Measurements from ENCODE around the gene ZNF467.

Gene ZNF467

DNA sequence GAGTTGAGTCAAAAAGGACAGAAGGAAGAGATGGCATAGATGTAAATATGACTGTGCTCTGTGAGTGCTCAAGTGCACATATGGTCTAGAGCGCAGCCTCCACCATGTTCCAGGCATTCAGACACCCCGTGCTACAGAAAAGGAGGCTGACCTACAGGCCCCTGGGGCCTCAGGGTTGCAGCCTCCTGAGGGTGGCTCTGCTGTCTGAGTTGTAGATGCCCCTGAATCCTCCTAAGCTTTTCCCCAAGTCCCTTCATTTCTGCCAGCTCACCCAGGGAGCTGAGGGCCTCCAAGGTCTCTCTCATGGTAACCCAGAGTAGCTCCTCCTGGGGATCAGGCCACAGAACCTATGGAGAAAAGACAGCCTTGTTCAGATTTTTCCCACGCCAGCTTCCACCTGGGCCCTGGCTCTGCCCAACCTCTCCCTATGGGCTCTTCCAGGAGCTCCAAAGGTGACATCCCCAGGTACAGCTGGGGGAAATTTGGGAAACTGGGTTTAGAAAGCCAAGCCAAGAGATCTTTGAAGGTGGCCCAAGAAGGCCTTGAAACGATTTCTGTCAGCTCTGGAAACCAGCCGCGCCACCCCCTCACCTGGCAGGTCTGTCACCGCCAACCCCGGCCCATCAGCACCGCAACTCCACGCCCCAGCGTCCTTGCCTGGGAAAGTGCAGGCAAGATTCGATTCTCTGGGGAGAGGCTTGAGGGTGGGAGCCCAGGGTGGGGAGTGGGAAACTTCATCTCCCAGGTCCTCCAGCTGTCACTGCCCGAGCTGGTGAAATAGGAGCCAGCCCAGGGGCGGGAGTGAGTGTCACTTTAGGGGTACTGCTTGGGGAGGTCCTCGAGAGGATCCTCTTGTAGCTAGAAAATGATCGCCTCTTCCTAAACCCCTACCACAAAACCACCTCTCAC is 2.4 kb downstream of the ZNF467 start:
- TF ChIP-seq, protein P1, sequence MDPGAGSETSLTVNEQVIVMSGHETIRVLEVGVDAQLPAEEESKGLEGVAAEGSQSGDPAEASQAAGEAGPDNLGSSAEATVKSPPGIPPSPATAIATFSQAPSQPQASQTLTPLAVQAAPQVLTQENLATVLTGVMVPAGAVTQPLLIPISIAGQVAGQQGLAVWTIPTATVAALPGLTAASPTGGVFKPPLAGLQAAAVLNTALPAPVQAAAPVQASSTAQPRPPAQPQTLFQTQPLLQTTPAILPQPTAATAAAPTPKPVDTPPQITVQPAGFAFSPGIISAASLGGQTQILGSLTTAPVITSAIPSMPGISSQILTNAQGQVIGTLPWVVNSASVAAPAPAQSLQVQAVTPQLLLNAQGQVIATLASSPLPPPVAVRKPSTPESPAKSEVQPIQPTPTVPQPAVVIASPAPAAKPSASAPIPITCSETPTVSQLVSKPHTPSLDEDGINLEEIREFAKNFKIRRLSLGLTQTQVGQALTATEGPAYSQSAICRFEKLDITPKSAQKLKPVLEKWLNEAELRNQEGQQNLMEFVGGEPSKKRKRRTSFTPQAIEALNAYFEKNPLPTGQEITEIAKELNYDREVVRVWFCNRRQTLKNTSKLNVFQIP (CRISPR knock-in tag; IDR thresholded peaks at IDR 0.05; ENCODE audit: borderline replicate concordance, low read depth): no peak
- no peak for TF ChIP-seq ISL1 (CRISPR knock-in tag; IDR thresholded peaks at IDR 0.05)
- TF ChIP-seq, protein P2, sequence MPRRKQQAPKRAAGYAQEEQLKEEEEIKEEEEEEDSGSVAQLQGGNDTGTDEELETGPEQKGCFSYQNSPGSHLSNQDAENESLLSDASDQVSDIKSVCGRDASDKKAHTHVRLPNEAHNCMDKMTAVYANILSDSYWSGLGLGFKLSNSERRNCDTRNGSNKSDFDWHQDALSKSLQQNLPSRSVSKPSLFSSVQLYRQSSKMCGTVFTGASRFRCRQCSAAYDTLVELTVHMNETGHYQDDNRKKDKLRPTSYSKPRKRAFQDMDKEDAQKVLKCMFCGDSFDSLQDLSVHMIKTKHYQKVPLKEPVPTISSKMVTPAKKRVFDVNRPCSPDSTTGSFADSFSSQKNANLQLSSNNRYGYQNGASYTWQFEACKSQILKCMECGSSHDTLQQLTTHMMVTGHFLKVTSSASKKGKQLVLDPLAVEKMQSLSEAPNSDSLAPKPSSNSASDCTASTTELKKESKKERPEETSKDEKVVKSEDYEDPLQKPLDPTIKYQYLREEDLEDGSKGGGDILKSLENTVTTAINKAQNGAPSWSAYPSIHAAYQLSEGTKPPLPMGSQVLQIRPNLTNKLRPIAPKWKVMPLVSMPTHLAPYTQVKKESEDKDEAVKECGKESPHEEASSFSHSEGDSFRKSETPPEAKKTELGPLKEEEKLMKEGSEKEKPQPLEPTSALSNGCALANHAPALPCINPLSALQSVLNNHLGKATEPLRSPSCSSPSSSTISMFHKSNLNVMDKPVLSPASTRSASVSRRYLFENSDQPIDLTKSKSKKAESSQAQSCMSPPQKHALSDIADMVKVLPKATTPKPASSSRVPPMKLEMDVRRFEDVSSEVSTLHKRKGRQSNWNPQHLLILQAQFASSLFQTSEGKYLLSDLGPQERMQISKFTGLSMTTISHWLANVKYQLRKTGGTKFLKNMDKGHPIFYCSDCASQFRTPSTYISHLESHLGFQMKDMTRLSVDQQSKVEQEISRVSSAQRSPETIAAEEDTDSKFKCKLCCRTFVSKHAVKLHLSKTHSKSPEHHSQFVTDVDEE (CRISPR knock-in tag; IDR thresholded peaks at IDR 0.05): no peak
- TF ChIP-seq ZFP3 (CRISPR knock-in tag; IDR thresholded peaks at IDR 0.05): no peak
- TF ChIP-seq ZNF70 (CRISPR knock-in tag; IDR thresholded peaks at IDR 0.05): no peak
- TF ChIP-seq RARB (CRISPR knock-in tag; IDR thresholded peaks at IDR 0.05): no peak
- ATAC-seq: peak; percentile 34

DNA sequence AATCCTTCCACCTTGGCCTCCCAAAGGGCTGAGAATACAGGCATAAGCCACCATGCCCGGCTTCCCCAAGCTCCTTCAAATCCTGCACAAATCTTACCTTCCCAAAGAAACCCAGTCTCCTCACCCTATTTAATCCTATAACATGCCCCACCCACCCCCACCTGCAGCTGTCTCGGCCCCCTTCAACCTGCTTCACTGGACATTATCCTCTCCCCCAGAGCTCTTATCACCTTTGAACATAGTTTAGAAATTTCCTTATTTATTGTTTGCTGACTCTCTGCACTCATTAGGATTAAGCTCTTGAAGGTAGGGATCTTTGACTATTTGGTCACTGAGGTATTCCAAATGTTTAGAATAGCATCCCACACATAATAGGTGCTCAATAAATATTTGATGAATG is 3.5 kb downstream of the ZNF467 start:
- no peak for ATAC-seq

More for the DNA sequence above, 3.5 kb downstream of the ZNF467 start:
- TF ChIP-seq ZNF70 (CRISPR knock-in tag; IDR thresholded peaks at IDR 0.05) (no peak), ESRRG (CRISPR knock-in tag; IDR thresholded peaks at IDR 0.05) (no peak), ZNF8 (CRISPR knock-in tag; IDR thresholded peaks at IDR 0.05) (no peak), TCF4 (CRISPR knock-in tag; IDR thresholded peaks at IDR 0.05; ENCODE audit: borderline replicate concordance) (no peak), CSDC2 (CRISPR knock-in tag; IDR thresholded peaks at IDR 0.05) (no peak), ZC3H10 (CRISPR knock-in tag; IDR thresholded peaks at IDR 0.05) (no peak), OSR1 (CRISPR knock-in tag; IDR thresholded peaks at IDR 0.05) (no peak), RARB (CRISPR knock-in tag; IDR thresholded peaks at IDR 0.05) (no peak)
- TF ChIP-seq, protein P2 (CRISPR knock-in tag; IDR thresholded peaks at IDR 0.05): no peak
- TF ChIP-seq, protein P1 (CRISPR knock-in tag; IDR thresholded peaks at IDR 0.05; ENCODE audit: borderline replicate concordance, low read depth): no peak
- TF ChIP-seq, protein P3, sequence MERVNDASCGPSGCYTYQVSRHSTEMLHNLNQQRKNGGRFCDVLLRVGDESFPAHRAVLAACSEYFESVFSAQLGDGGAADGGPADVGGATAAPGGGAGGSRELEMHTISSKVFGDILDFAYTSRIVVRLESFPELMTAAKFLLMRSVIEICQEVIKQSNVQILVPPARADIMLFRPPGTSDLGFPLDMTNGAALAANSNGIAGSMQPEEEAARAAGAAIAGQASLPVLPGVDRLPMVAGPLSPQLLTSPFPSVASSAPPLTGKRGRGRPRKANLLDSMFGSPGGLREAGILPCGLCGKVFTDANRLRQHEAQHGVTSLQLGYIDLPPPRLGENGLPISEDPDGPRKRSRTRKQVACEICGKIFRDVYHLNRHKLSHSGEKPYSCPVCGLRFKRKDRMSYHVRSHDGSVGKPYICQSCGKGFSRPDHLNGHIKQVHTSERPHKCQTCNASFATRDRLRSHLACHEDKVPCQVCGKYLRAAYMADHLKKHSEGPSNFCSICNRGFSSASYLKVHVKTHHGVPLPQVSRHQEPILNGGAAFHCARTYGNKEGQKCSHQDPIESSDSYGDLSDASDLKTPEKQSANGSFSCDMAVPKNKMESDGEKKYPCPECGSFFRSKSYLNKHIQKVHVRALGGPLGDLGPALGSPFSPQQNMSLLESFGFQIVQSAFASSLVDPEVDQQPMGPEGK (CRISPR knock-in tag; IDR thresholded peaks at IDR 0.05; ENCODE audit: borderline replicate concordance): no peak
- TF ChIP-seq, protein P4, sequence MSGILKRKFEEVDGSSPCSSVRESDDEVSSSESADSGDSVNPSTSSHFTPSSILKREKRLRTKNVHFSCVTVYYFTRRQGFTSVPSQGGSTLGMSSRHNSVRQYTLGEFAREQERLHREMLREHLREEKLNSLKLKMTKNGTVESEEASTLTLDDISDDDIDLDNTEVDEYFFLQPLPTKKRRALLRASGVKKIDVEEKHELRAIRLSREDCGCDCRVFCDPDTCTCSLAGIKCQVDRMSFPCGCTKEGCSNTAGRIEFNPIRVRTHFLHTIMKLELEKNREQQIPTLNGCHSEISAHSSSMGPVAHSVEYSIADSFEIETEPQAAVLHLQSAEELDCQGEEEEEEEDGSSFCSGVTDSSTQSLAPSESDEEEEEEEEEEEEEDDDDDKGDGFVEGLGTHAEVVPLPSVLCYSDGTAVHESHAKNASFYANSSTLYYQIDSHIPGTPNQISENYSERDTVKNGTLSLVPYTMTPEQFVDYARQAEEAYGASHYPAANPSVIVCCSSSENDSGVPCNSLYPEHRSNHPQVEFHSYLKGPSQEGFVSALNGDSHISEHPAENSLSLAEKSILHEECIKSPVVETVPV (CRISPR knock-in tag; IDR thresholded peaks at IDR 0.05): no peak

Data from SK-N-SH treated with all-trans-retinoic acid at 6 μM for 48 hours (cell line).